ENCODE measurements around the gene GPR171. TPM values are rescaled to one million over a fixed set of nuclear protein-coding genes. Genes with fewer than 3 reads are reported as not detected.

Gene GPR171
- total RNA-seq, 2 donors from 2014 or later: 0.40 to 0.53 TPM

GRCh38 chr3:151204530-151205402 lies 1.8 kb upstream of the GPR171 start:
- no peaks in the 10 kb centered on the region for H3K9me3 ChIP-seq
- H3K27me3 ChIP-seq: no peaks in the 10 kb centered on the region
- intact Hi-C loops (cut with DNase I): no loop called here
- H3K9ac ChIP-seq (ENCODE audit: low read depth in 2 of 2, low read length in 2 of 2): no peak overlapping the region
- no peak for DNase-seq
- no peak for TF ChIP-seq CTCF (IDR thresholded peaks at IDR 0.05)
- no peaks in the 10 kb centered on the region for H3K4me1 ChIP-seq
- H3K27ac ChIP-seq: no peak overlapping the region
- no peak overlapping the region for H3K4me3 ChIP-seq
- H3K36me3 ChIP-seq: no peaks in the 10 kb centered on the region

- no peak overlapping the region for H3K27ac ChIP-seq
Observed at GRCh38 chr3:151201051-151201730, 1.8 kb downstream of the GPR171 start.

GRCh38 chr3:151200586-151200985 lies 2.4 kb downstream of the GPR171 start:
- DNase-seq: no peak
- Histone ChIP-seq H3K27ac (no peak overlapping the region), H3K36me3 (no peaks in the 10 kb centered on the region), H3K9ac (ENCODE audit: low read depth in 2 of 2, low read length in 2 of 2) (no peak overlapping the region), H3K9me3 (no peaks in the 10 kb centered on the region), H3K27me3 (no peaks in the 10 kb centered on the region), H3K4me3 (no peak overlapping the region), H3K4me1 (no peaks in the 10 kb centered on the region)
- intact Hi-C loops (cut with DNase I): no loop called here
- TF ChIP-seq CTCF (IDR thresholded peaks at IDR 0.05): no peak

More at GRCh38 chr3:151201051-151201730, 1.8 kb downstream of the GPR171 start:
- intact Hi-C loops (cut with DNase I): no loop called here
- DNase-seq: no peak
- TF ChIP-seq CTCF (IDR thresholded peaks at IDR 0.05): no peak
- Histone ChIP-seq H3K4me1 (no peaks in the 10 kb centered on the region), H3K27me3 (no peaks in the 10 kb centered on the region), H3K9me3 (no peaks in the 10 kb centered on the region), H3K9ac (ENCODE audit: low read depth in 2 of 2, low read length in 2 of 2) (no peak overlapping the region), H3K4me3 (no peak overlapping the region), H3K36me3 (no peaks in the 10 kb centered on the region)

- H3K4me3 ChIP-seq: no peak overlapping the region
- intact Hi-C loops (cut with DNase I): no loop called here
- no peak for DNase-seq
Observed at GRCh38 chr3:151199554-151200438, 3.2 kb downstream of the GPR171 start.

More at GRCh38 chr3:151199554-151200438, 3.2 kb downstream of the GPR171 start:
- Histone ChIP-seq H3K4me1 (no peaks in the 10 kb centered on the region), H3K36me3 (no peaks in the 10 kb centered on the region), H3K27ac (no peak overlapping the region), H3K27me3 (no peaks in the 10 kb centered on the region), H3K9ac (ENCODE audit: low read depth in 2 of 2, low read length in 2 of 2) (no peak overlapping the region), H3K9me3 (no peaks in the 10 kb centered on the region)
- no peak for TF ChIP-seq CTCF (IDR thresholded peaks at IDR 0.05)

Measured in colonic mucosa (tissue), 4 donors.